Stromal cell of bone marrow (primary cell): Measurements from ENCODE around the gene POLR1D.

Experiments used
- DNase-seq: peaks from one replicate; pipeline ENCODE4 v3.0.0-alpha.2; 2012; ENCODE audit warnings: low read depth

The POLR1D gene

GRCh38 chr13:27621366-27622101 lies at the start of gene POLR1D:
POLR1D (plus strand) TSS chr13:27621892; CDS start chr13:27621984, 92 bp downstream.
- no peak for DNase-seq

- no peak for DNase-seq
Measured at GRCh38 chr13:27572234-27572901, 49.3 kb upstream of the POLR1D start.

- DNase-seq, result peak; percentile 5
Measured at GRCh38 chr13:27573265-27573664, 48.4 kb upstream of the POLR1D start.

GRCh38 chr13:27574661-27575060 lies 47.0 kb upstream of the POLR1D start:
- DNase-seq, result no peak

GRCh38 chr13:27578121-27579030 lies 43.3 kb upstream of the POLR1D start:
- DNase-seq, result peak; percentile 13

- DNase-seq, result no peak
Measured at GRCh38 chr13:27583645-27584044, 38.0 kb upstream of the POLR1D start.

GRCh38 chr13:27587095-27587746 lies 34.5 kb upstream of the POLR1D start:
- DNase-seq, result no peak

GRCh38 chr13:27588405-27588804 lies 33.3 kb upstream of the POLR1D start:
- no peak for DNase-seq

GRCh38 chr13:27592865-27593264 lies 28.8 kb upstream of the POLR1D start:
- no peak for DNase-seq

GRCh38 chr13:27593267-27593666 lies 28.4 kb upstream of the POLR1D start:
- no peak for DNase-seq

GRCh38 chr13:27595055-27595811 lies 26.5 kb upstream of the POLR1D start:
- DNase-seq, result no peak

- no peak for DNase-seq
Measured at GRCh38 chr13:27599096-27599495, 22.6 kb upstream of the POLR1D start.

GRCh38 chr13:27599845-27600553 lies 21.7 kb upstream of the POLR1D start:
- DNase-seq, result no peak

GRCh38 chr13:27600711-27601110 lies 21.0 kb upstream of the POLR1D start:
- DNase-seq, result no peak

- no peak for DNase-seq
Measured at GRCh38 chr13:27601208-27601607, 20.5 kb upstream of the POLR1D start.

GRCh38 chr13:27601803-27602202 lies 19.9 kb upstream of the POLR1D start:
- DNase-seq, result no peak

GRCh38 chr13:27605099-27605498 lies 16.6 kb upstream of the POLR1D start:
- no peak for DNase-seq

- no peak for DNase-seq
Measured at GRCh38 chr13:27605610-27606200, 16.0 kb upstream of the POLR1D start.

GRCh38 chr13:27607125-27607524 lies 14.6 kb upstream of the POLR1D start:
- peak; percentile 65 for DNase-seq

GRCh38 chr13:27613628-27614027 lies 8.1 kb upstream of the POLR1D start:
- no peak for DNase-seq
